SK-N-SH (cell line): ENCODE data around the gene RPS6KC1. TPM values are rescaled to one million over a fixed set of nuclear protein-coding genes. Genes with fewer than 3 reads are reported as not detected.

Experiments
- CTCF ChIA-PET: fragments of 300-600, 350-600 bp; formaldehyde crosslinking; extraction: SDS; loops from one replicate; lab custom pipeline; 2021; lab: Yijun Ruan, JAX
- POLR2A ChIA-PET: fragments of 350-600 bp; sonication (Branson Sonifier 250); formaldehyde crosslinking; extraction: SDS; loops from one replicate; lab custom pipeline; 2020; ENCODE audit warnings: antibody characterized with exemption, inconsistent platforms; lab: Yijun Ruan, JAX
- DNase-seq: peaks from one replicate; pipeline ENCODE4 v3.0.0; 2012
- H2AFZ ChIP-seq: fragments of 200-600 bp; sonication (generic); 2 replicates; pipeline ENCODE4 v1.8.1; 2016; ENCODE audit warnings: antibody characterized with exemption, mild to moderate bottlenecking, low read depth
- H3F3A ChIP-seq: fragments of 200-600 bp; sonication (generic); replicated peaks from 2 replicates; pipeline ENCODE3; 2016; ENCODE audit warnings: antibody characterized with exemption, mild to moderate bottlenecking; ENCODE audit not compliant: insufficient read depth
- H3K27ac ChIP-seq, 2 experiments: fragments of 200-500 bp in 1 of 2; fragments of 200-600 bp in 1 of 2; sonication (Bioruptor generic) in 1 of 2; sonication (generic), shearing (Covaris generic) in 1 of 2; 2 replicates each; pipeline versions ENCODE4 v1.5.1 to v1.6.1; 2014 to 2016; ENCODE audit warnings: low read depth in 2 of 2, inconsistent platforms in 1 of 2, low read length in 1 of 2, mild to moderate bottlenecking in 1 of 2, mixed read lengths in 1 of 2
- H3K27me3 ChIP-seq: fragments of 200-600 bp; sonication (generic), shearing (Covaris generic); 2 replicates; pipeline ENCODE4 v1.6.1; 2016; ENCODE audit warnings: mixed run types; ENCODE audit not compliant: insufficient read depth
- H3K36me3 ChIP-seq, 2 experiments: fragments of 200-500 bp in 1 of 2; fragments of 200-600 bp in 1 of 2; sonication (Bioruptor generic) in 1 of 2; sonication (generic) in 1 of 2; replicated peaks in 1 of 2; 2 replicates each; pipeline versions ENCODE3 to v1.5.1; 2014 to 2016; ENCODE audit warnings: low read length in 1 of 2, mild to moderate bottlenecking in 1 of 2; ENCODE audit not compliant: insufficient read depth in 2 of 2, control insufficient read depth in 1 of 2
- H3K4me1 ChIP-seq, 2 experiments: fragments of 200-500 bp in 1 of 2; fragments of 200-600 bp in 1 of 2; sonication (Bioruptor generic) in 1 of 2; sonication (generic), shearing (Covaris generic) in 1 of 2; 2 replicates each; pipeline versions ENCODE4 v1.5.1 to v1.6.1; 2014 to 2016; ENCODE audit warnings: low read depth in 1 of 2, low read length in 1 of 2, mixed run types in 1 of 2; ENCODE audit not compliant: insufficient read depth in 2 of 2, control insufficient read depth in 1 of 2
- H3K4me2 ChIP-seq: fragments of 200-600 bp; sonication (generic), shearing (Covaris generic); 2 replicates; pipeline ENCODE4 v1.6.1; 2017; ENCODE audit warnings: mixed run types
- H3K4me3 ChIP-seq, 2 experiments: fragments of 200-500 bp in 1 of 2; fragments of 200-600 bp in 1 of 2; sonication (Bioruptor generic) in 1 of 2; sonication (generic), shearing (Covaris generic) in 1 of 2; 2 replicates each; pipeline versions ENCODE4 v1.5.1 to v1.8.1; 2014 to 2016; ENCODE audit warnings: low read depth in 2 of 2, inconsistent platforms in 1 of 2, low read length in 1 of 2, mild to moderate bottlenecking in 1 of 2, mixed read lengths in 1 of 2, moderate library complexity in 1 of 2
- H3K79me2 ChIP-seq: fragments of 200-600 bp; sonication (generic); 2 replicates; pipeline ENCODE4 v1.8.1; 2017; ENCODE audit warnings: mild to moderate bottlenecking; ENCODE audit not compliant: insufficient read depth
- H3K9ac ChIP-seq: fragments of 200-600 bp; sonication (generic); 2 replicates; pipeline ENCODE4 v1.6.1; 2017; ENCODE audit warnings: mixed run types
- H3K9me2 ChIP-seq: fragments of 200-600 bp; sonication (generic); 2 replicates; pipeline ENCODE4 v1.6.1; 2017; ENCODE audit warnings: mixed run types
- H3K9me3 ChIP-seq: fragments of 200-600 bp; sonication (generic); 2 replicates; pipeline ENCODE4 v1.6.1; 2017; ENCODE audit warnings: mixed run types, mild to moderate bottlenecking, moderate library complexity
- H4K20me1 ChIP-seq: fragments of 200-600 bp; sonication (generic); 2 replicates; pipeline ENCODE4 v1.6.1; 2017; ENCODE audit warnings: mild to moderate bottlenecking, mixed run types; ENCODE audit not compliant: insufficient read depth
- ELF1 ChIP-seq: IDR thresholded peaks from 2 replicates; pipeline ENCODE4 v1.4.0; 2012
- FOXJ3 ChIP-seq: sonication (generic); formaldehyde crosslinking; IDR thresholded peaks from 2 replicates; pipeline ENCODE4 v1.5.1; 2020; ENCODE audit warnings: mild to moderate bottlenecking, missing genetic modification reagents
- FOXM1 ChIP-seq: IDR thresholded peaks from 2 replicates; pipeline ENCODE4 v1.4.0; 2012; ENCODE audit warnings: low read depth, mild to moderate bottlenecking
- GABPA ChIP-seq: IDR thresholded peaks from 2 replicates; pipeline ENCODE4 v1.4.0; 2012; ENCODE audit warnings: low read depth, mild to moderate bottlenecking
- IRF3 ChIP-seq: fragments of 150-350 bp; IDR thresholded peaks from 2 replicates; pipeline ENCODE4 v1.6.1; 2016; ENCODE audit warnings: mild to moderate bottlenecking, low read depth, low read length
- MAX ChIP-seq: IDR thresholded peaks from 2 replicates; pipeline ENCODE4 v1.4.0; 2012; ENCODE audit warnings: low read depth
- MXI1 ChIP-seq: IDR thresholded peaks from 2 replicates; pipeline ENCODE4 v1.6.1; 2012; ENCODE audit warnings: mild to moderate bottlenecking, low read depth, low read length, improper control_type of control experiment
- POLR2AphosphoS5 ChIP-seq: IDR thresholded peaks from 2 replicates; pipeline ENCODE4 v1.6.1; 2012; ENCODE audit warnings: low read depth, low read length
- RAD21 ChIP-seq: IDR thresholded peaks from 2 replicates; pipeline ENCODE4 v1.6.1; 2012; ENCODE audit warnings: mild to moderate bottlenecking, low read length
- REST ChIP-seq: IDR thresholded peaks from 2 replicates; pipeline ENCODE4 v1.6.1; 2012; ENCODE audit warnings: mild to moderate bottlenecking, low read depth, low read length, moderate library complexity
- RXRA ChIP-seq: IDR thresholded peaks from 2 replicates; pipeline ENCODE4 v1.4.0; 2012; ENCODE audit warnings: low read depth, mild to moderate bottlenecking, borderline replicate concordance
- TEAD4 ChIP-seq: IDR thresholded peaks from 2 replicates; pipeline ENCODE4 v1.4.0; 2012; ENCODE audit warnings: mild to moderate bottlenecking, borderline replicate concordance; ENCODE audit not compliant: insufficient read depth
- USF1 ChIP-seq: IDR thresholded peaks from 2 replicates; pipeline ENCODE4 v1.4.0; 2012; ENCODE audit warnings: low read depth, borderline replicate concordance
- ZBTB33 ChIP-seq: IDR thresholded peaks from 2 replicates; pipeline ENCODE4 v1.4.0; 2012; ENCODE audit warnings: low read depth, borderline replicate concordance
- WGBS: methylation state at CpG from one replicate; pipeline ENCODE4 v1.1.6; 2017; ENCODE audit warnings: low lambda C conversion rate; 5-methylcytosine and 5-hydroxymethylcytosine counted together
- polyA plus RNA-seq, 3 experiments: library from polyadenylated mRNA; depleted of rRNA; stranded (reverse); fragments of >200 nt; gene quantifications; 2 replicates each; pipeline ENCODE4 v1.2.3, GENCODE V29; 2012

The RPS6KC1 gene
- polyA plus RNA-seq, 1 of the 3 experiments (the other 2 are of a cell fraction) = 7.8 TPM

GRCh38 chr1:213183036-213183672 lies 132.1 kb downstream of the RPS6KC1 start:
- CTCF ChIA-PET = no interaction called here
- 94% methylated on average over 3 of the region's 3 CpGs for WGBS
- TF ChIP-seq POLR2AphosphoS5 = no peak
- no peak for TF ChIP-seq TEAD4
- TF ChIP-seq FOXM1 = no peak
- no peak for TF ChIP-seq MXI1
- TF ChIP-seq GABPA = no peak
- no peak for TF ChIP-seq REST
- no peak for TF ChIP-seq RXRA
- no peak for TF ChIP-seq FOXJ3 (CRISPR knock-in tag)
- TF ChIP-seq RAD21 = no peak
- no peak for TF ChIP-seq ELF1
- no peak for TF ChIP-seq IRF3
- no peak for TF ChIP-seq MAX
- no peak for TF ChIP-seq ZBTB33
- no peak for TF ChIP-seq USF1

More at GRCh38 chr1:213183036-213183672, 132.1 kb downstream of the RPS6KC1 start:
- H3K9ac ChIP-seq = no peak overlapping the region
- no peaks in the 10 kb centered on the region for H3F3A ChIP-seq
- POLR2A ChIA-PET = no interaction called here
- H4K20me1 ChIP-seq = no peaks in the 10 kb centered on the region
- 0 out of 2 replicates have a peak, but pooled peaks cover 8% of the 10 kb centered on the region for H3K9me3 ChIP-seq
- H3K27ac ChIP-seq = no peak overlapping the region
- H3K4me3 ChIP-seq = no peak overlapping the region
- no peak overlapping the region for H3K4me2 ChIP-seq
- no peak overlapping the region for H2AFZ ChIP-seq
- no peaks in the 10 kb centered on the region for H3K79me2 ChIP-seq
- H3K36me3 ChIP-seq = peaks cover 18 to 30% of the 10 kb centered on the region in 2 experiments
- H3K9me2 ChIP-seq = no peaks in the 10 kb centered on the region
- no peak for DNase-seq
- H3K27me3 ChIP-seq = no peaks in the 10 kb centered on the region
- H3K4me1 ChIP-seq = no peaks in the 10 kb centered on the region
